ENCODE data around the gene SERPINE1.
A peak's percentile ranks its signal among the peaks of the same experiment; 100 is the strongest.

Gene SERPINE1

GRCh38 chr7:101085162-101085964 lies 41.5 kb upstream of the SERPINE1 start, which contains the start of gene TRIM56 (continued):
- TF ChIP-seq, protein P1, sequence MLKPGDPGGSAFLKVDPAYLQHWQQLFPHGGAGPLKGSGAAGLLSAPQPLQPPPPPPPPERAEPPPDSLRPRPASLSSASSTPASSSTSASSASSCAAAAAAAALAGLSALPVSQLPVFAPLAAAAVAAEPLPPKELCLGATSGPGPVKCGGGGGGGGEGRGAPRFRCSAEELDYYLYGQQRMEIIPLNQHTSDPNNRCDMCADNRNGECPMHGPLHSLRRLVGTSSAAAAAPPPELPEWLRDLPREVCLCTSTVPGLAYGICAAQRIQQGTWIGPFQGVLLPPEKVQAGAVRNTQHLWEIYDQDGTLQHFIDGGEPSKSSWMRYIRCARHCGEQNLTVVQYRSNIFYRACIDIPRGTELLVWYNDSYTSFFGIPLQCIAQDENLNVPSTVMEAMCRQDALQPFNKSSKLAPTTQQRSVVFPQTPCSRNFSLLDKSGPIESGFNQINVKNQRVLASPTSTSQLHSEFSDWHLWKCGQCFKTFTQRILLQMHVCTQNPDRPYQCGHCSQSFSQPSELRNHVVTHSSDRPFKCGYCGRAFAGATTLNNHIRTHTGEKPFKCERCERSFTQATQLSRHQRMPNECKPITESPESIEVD (tag by site-specific recombination; IDR thresholded peaks at IDR 0.05), result no peak
- no peak for TF ChIP-seq ZNF549 (tag by site-specific recombination; IDR thresholded peaks at IDR 0.05)
- TF ChIP-seq MEIS1 (CRISPR knock-in tag; IDR thresholded peaks at IDR 0.05; ENCODE audit: borderline replicate concordance), result no peak
- no peak for TF ChIP-seq ZNF140 (tag by site-specific recombination; IDR thresholded peaks at IDR 0.05)
- TF ChIP-seq TRIM28 (IDR thresholded peaks at IDR 0.05; ENCODE audit: borderline replicate concordance, low read length), result no peak
- no peak for TF ChIP-seq GLI2 (tag by site-specific recombination; IDR thresholded peaks at IDR 0.05; ENCODE audit: borderline replicate concordance, low read depth)
- peak; percentile 70 for TF ChIP-seq WT1 (tag by site-specific recombination; IDR thresholded peaks at IDR 0.05)
- TF ChIP-seq ATF2 (tag by site-specific recombination; IDR thresholded peaks at IDR 0.05; ENCODE audit: low read depth), result no peak
- no peak for TF ChIP-seq ZNF530 (tag by site-specific recombination; IDR thresholded peaks at IDR 0.05; ENCODE audit: low read depth)
- TF ChIP-seq SCRT2 (tag by site-specific recombination; IDR thresholded peaks at IDR 0.05), result peak; percentile 84
- peak; percentile 74 for TF ChIP-seq ZFHX2 (tag by site-specific recombination; conservative IDR thresholded peaks at IDR 0.05)
- TF ChIP-seq, protein P2, sequence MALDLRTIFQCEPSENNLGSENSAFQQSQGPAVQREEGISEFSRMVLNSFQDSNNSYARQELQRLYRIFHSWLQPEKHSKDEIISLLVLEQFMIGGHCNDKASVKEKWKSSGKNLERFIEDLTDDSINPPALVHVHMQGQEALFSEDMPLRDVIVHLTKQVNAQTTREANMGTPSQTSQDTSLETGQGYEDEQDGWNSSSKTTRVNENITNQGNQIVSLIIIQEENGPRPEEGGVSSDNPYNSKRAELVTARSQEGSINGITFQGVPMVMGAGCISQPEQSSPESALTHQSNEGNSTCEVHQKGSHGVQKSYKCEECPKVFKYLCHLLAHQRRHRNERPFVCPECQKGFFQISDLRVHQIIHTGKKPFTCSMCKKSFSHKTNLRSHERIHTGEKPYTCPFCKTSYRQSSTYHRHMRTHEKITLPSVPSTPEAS (tag by site-specific recombination; IDR thresholded peaks at IDR 0.05), result 0 out of 2 replicates have a peak, but pooled peaks have one; percentile 13
- no peak for TF ChIP-seq ZNF626 (tag by site-specific recombination; IDR thresholded peaks at IDR 0.05)
- TF ChIP-seq, protein P3, sequence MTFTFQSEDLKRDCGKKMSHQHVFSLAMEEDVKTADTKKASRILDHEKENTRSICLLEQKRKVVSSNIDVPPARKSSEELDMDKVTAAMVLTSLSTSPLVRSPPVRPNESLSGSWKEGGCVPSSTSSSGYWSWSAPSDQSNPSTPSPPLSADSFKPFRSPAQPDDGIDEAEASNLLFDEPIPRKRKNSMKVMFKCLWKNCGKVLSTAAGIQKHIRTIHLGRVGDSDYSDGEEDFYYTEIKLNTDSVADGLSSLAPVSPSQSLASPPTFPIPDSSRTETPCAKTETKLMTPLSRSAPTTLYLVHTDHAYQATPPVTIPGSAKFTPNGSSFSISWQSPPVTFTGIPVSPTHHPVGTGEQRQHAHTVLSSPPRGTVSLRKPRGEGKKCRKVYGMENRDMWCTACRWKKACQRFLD (tag by site-specific recombination; IDR thresholded peaks at IDR 0.05), result no peak
- no peak for TF ChIP-seq ZNF169 (tag by site-specific recombination; IDR thresholded peaks at IDR 0.05)
- TF ChIP-seq ZNF670 (tag by site-specific recombination; IDR thresholded peaks at IDR 0.05; ENCODE audit: low read depth), result no peak
- TF ChIP-seq ZNF324 (tag by site-specific recombination; IDR thresholded peaks at IDR 0.05), result peak; percentile 66; the same call in 1 of the 2 replicates
- TF ChIP-seq ZNF2 (tag by site-specific recombination; IDR thresholded peaks at IDR 0.05), result peak; percentile 61; the same call in 1 of the 2 replicates
- no peak for TF ChIP-seq ZNF274 (IDR thresholded peaks at IDR 0.05; ENCODE audit: low read length)
- TF ChIP-seq ZNF274 (tag by site-specific recombination; IDR thresholded peaks at IDR 0.05; ENCODE audit: borderline replicate concordance), result no peak
- TF ChIP-seq ZSCAN16 (tag by site-specific recombination; IDR thresholded peaks at IDR 0.05), result 0 out of 2 replicates have a peak, but pooled peaks have one; percentile 19
- no peak for TF ChIP-seq ZNF768 (tag by site-specific recombination; IDR thresholded peaks at IDR 0.05)
- TF ChIP-seq, protein P4, sequence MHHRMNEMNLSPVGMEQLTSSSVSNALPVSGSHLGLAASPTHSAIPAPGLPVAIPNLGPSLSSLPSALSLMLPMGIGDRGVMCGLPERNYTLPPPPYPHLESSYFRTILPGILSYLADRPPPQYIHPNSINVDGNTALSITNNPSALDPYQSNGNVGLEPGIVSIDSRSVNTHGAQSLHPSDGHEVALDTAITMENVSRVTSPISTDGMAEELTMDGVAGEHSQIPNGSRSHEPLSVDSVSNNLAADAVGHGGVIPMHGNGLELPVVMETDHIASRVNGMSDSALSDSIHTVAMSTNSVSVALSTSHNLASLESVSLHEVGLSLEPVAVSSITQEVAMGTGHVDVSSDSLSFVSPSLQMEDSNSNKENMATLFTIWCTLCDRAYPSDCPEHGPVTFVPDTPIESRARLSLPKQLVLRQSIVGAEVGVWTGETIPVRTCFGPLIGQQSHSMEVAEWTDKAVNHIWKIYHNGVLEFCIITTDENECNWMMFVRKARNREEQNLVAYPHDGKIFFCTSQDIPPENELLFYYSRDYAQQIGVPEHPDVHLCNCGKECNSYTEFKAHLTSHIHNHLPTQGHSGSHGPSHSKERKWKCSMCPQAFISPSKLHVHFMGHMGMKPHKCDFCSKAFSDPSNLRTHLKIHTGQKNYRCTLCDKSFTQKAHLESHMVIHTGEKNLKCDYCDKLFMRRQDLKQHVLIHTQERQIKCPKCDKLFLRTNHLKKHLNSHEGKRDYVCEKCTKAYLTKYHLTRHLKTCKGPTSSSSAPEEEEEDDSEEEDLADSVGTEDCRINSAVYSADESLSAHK (tag by site-specific recombination; IDR thresholded peaks at IDR 0.05), result no peak
- TF ChIP-seq GLI4 (tag by site-specific recombination; IDR thresholded peaks at IDR 0.05), result no peak
- peak; percentile 41; the same call in 1 of the 2 replicates for TF ChIP-seq ZSCAN23 (tag by site-specific recombination; IDR thresholded peaks at IDR 0.05)
- no peak for TF ChIP-seq GFI1B (tag by site-specific recombination; IDR thresholded peaks at IDR 0.05)
- TF ChIP-seq YY1 (tag by site-specific recombination; IDR thresholded peaks at IDR 0.05), result no peak
- TF ChIP-seq ZNF19 (tag by site-specific recombination; IDR thresholded peaks at IDR 0.05; ENCODE audit: low read depth), result no peak
- TF ChIP-seq, protein P5, sequence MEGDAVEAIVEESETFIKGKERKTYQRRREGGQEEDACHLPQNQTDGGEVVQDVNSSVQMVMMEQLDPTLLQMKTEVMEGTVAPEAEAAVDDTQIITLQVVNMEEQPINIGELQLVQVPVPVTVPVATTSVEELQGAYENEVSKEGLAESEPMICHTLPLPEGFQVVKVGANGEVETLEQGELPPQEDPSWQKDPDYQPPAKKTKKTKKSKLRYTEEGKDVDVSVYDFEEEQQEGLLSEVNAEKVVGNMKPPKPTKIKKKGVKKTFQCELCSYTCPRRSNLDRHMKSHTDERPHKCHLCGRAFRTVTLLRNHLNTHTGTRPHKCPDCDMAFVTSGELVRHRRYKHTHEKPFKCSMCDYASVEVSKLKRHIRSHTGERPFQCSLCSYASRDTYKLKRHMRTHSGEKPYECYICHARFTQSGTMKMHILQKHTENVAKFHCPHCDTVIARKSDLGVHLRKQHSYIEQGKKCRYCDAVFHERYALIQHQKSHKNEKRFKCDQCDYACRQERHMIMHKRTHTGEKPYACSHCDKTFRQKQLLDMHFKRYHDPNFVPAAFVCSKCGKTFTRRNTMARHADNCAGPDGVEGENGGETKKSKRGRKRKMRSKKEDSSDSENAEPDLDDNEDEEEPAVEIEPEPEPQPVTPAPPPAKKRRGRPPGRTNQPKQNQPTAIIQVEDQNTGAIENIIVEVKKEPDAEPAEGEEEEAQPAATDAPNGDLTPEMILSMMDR (tag by site-specific recombination; IDR thresholded peaks at IDR 0.05), result peak; percentile 12; the same call in 1 of the 2 replicates
- no peak for TF ChIP-seq ZNF184 (tag by site-specific recombination; IDR thresholded peaks at IDR 0.05)

Data from HEK293 (cell line).